SK-N-SH (cell line): ENCODE data around the gene MCTP1.

Experiments used
- EP300 ChIP-seq, 2 experiments: IDR thresholded peaks; 2 replicates each; pipeline versions ENCODE4 v1.4.0 to v1.6.1; 2012; ENCODE audit warnings: borderline replicate concordance in 1 of 2, low read depth in 1 of 2, low read length in 1 of 2
- EZH2phosphoT487 ChIP-seq: fragments of 200-600 bp; sonication (generic); IDR thresholded peaks from 2 replicates; pipeline ENCODE4 v1.6.1; 2017; ENCODE audit warnings: low read depth, mixed run types, mild to moderate bottlenecking, antibody characterized with exemption, moderate library complexity, borderline replicate concordance

DNA sequence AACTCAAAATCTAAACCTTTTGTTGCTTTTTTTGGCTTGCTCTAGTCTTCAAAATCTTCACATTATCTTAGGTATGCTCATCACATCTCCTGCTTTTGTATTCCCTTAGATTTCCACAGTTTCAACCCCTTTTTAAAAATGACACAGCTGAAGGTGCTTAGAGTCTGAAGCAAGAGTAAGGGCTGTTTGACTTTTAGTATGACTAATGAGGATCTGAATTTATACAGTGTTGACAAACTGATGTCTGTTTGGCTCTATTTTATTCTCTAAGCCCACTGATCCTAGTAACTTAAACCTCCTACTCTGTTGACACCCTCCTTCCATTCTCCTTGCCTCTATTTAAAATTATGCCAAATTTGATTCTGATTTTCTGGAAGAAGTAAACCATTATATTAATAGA lies 200.1 kb downstream of the MCTP1 start:
- TF ChIP-seq EP300 (IDR thresholded peaks at IDR 0.05; ENCODE audit: borderline replicate concordance in 1 of 2, low read depth in 1 of 2, low read length in 1 of 2) (no peak), EZH2phosphoT487 (no peak)
